HG03064 (cell line): ENCODE measurements around the gene ESYT2.

ENCODE experiments used
- ATAC-seq: cut with Tn5 transposase; IDR thresholded peaks from one replicate; pipeline ENCODE4 v1.9.1; 2021; ENCODE audit warnings: low read depth; ENCODE audit not compliant: unreplicated experiment

ESYT2 gene

GRCh38 chr7:158749396-158749795 lies 79.9 kb downstream of the ESYT2 start:
- no peak for ATAC-seq

GRCh38 chr7:158748335-158748734 lies 81.0 kb downstream of the ESYT2 start:
- no peak for ATAC-seq

GRCh38 chr7:158747408-158747807 lies 81.9 kb downstream of the ESYT2 start:
- no peak for ATAC-seq

GRCh38 chr7:158746957-158747356 lies 82.4 kb downstream of the ESYT2 start:
- ATAC-seq: no peak

GRCh38 chr7:158745057-158745715 lies 84.1 kb downstream of the ESYT2 start:
- no peak for ATAC-seq

- no peak for ATAC-seq
Observed at GRCh38 chr7:158744070-158744469, 85.2 kb downstream of the ESYT2 start.

- ATAC-seq: no peak
Observed at GRCh38 chr7:158743219-158743618, 86.1 kb downstream of the ESYT2 start.

- no peak for ATAC-seq
Observed at GRCh38 chr7:158742065-158742821, 87.1 kb downstream of the ESYT2 start.

- ATAC-seq: no peak
Observed at GRCh38 chr7:158741294-158741666, 88.0 kb downstream of the ESYT2 start.

- ATAC-seq: no peak
Observed at GRCh38 chr7:158740657-158741293, 88.5 kb downstream of the ESYT2 start.

GRCh38 chr7:158740013-158740656 lies 89.2 kb downstream of the ESYT2 start:
- no peak for ATAC-seq

- no peak for ATAC-seq
Observed at GRCh38 chr7:158738841-158739240, 90.5 kb downstream of the ESYT2 start.

- ATAC-seq: no peak
Observed at GRCh38 chr7:158737064-158737695, 92.1 kb downstream of the ESYT2 start.

GRCh38 chr7:158735935-158736334 lies 93.4 kb downstream of the ESYT2 start:
- ATAC-seq: no peak

- ATAC-seq: no peak
Observed at GRCh38 chr7:158734861-158735260, 94.4 kb downstream of the ESYT2 start.

- no peak for ATAC-seq
Observed at GRCh38 chr7:158733775-158734494, 95.4 kb downstream of the ESYT2 start.

GRCh38 chr7:158733220-158733519 lies 96.1 kb downstream of the ESYT2 start:
- ATAC-seq: no peak

GRCh38 chr7:158732494-158733219 lies 96.7 kb downstream of the ESYT2 start:
- no peak for ATAC-seq

GRCh38 chr7:158731761-158732160 lies 97.5 kb downstream of the ESYT2 start:
- ATAC-seq: no peak
